Fibroblast of gingiva (primary cell): Measurements from ENCODE around the gene RRAS.
"Not testable (repeated sequence)": the region's sequence is repeated elsewhere in the genome, so short reads cannot be mapped to it uniquely, and the experiment has no call there.

ENCODE experiments used
- DNase-seq: peaks from one replicate; pipeline ENCODE4 v3.0.0-alpha.2; 2011; ENCODE audit warnings: low read depth

Gene RRAS

GRCh38 chr19:49654581-49654980 lies 14.6 kb upstream of the RRAS start:
- no peak for DNase-seq

GRCh38 chr19:49653466-49653806 lies 13.5 kb upstream of the RRAS start:
- DNase-seq = no peak

- DNase-seq = no peak
These were observed 12.9 kb upstream of the RRAS start for GRCh38 chr19:49652551-49653465.

GRCh38 chr19:49651820-49652550 lies 12.0 kb upstream of the RRAS start:
- no peak for DNase-seq

- DNase-seq = no peak
These were observed 11.3 kb upstream of the RRAS start for GRCh38 chr19:49651029-49651819.

GRCh38 chr19:49646586-49646985 lies 6.6 kb upstream of the RRAS start:
- DNase-seq = no peak

- no peak for DNase-seq
These were observed 6.1 kb upstream of the RRAS start for GRCh38 chr19:49645995-49646394.

GRCh38 chr19:49645592-49645991 lies 5.6 kb upstream of the RRAS start:
- DNase-seq = no peak

- no peak for DNase-seq
These were observed 3.5 kb upstream of the RRAS start for GRCh38 chr19:49643466-49643865.

GRCh38 chr19:49642492-49643035 lies 2.6 kb upstream of the RRAS start:
- no peak for DNase-seq

- DNase-seq = peak; percentile 100
These were observed 1.9 kb upstream of the RRAS start, which contains the start of gene SCAF1 for GRCh38 chr19:49641688-49642491. TSS of gene SCAF1 (plus strand) at chr19:49642209. CDS start at chr19:49645027, 2,818 bp downstream.

- no peak for DNase-seq
These were observed 386 bp downstream of the RRAS start for GRCh38 chr19:49639401-49640112.

- DNase-seq = peak; percentile 82
These were observed 1.9 kb downstream of the RRAS start for GRCh38 chr19:49637821-49638738.

- no peak for DNase-seq
These were observed 3.6 kb downstream of the RRAS start for GRCh38 chr19:49636233-49636932.

GRCh38 chr19:49635530-49636232 lies 4.3 kb downstream of the RRAS start:
- DNase-seq = no peak

GRCh38 chr19:49633273-49633672 lies 6.7 kb downstream of the RRAS start:
- not testable (repeated sequence) for DNase-seq

GRCh38 chr19:49632576-49632975 lies 7.4 kb downstream of the RRAS start:
- DNase-seq = no peak

GRCh38 chr19:49631610-49632192 lies 8.2 kb downstream of the RRAS start:
- DNase-seq = no peak
